ELF-1 (cell line): ENCODE data around the gene LAMC3.
A peak's percentile ranks its signal among the peaks of the same experiment; 100 is the strongest.

ENCODE experiments used
- DNase-seq: peaks from one replicate; pipeline ENCODE4 v3.0.0-alpha.2; 2016; ENCODE audit warnings: low read depth, low spot score

LAMC3 gene

GRCh38 chr9:131076347-131077195, 67.6 kb downstream of the LAMC3 start:
- DNase-seq: no peak

- DNase-seq: no peak
These were observed 69.7 kb downstream of the LAMC3 start for GRCh38 chr9:131078427-131079366.

GRCh38 chr9:131080589-131080988, 71.6 kb downstream of the LAMC3 start:
- DNase-seq: no peak

- DNase-seq: no peak
These were observed 72.9 kb downstream of the LAMC3 start for GRCh38 chr9:131081868-131082267.

- DNase-seq: no peak
These were observed 74.0 kb downstream of the LAMC3 start for GRCh38 chr9:131082774-131083512.

- no peak for DNase-seq
These were observed 75.8 kb downstream of the LAMC3 start for GRCh38 chr9:131084661-131085369.

- DNase-seq: no peak
These were observed 76.6 kb downstream of the LAMC3 start for GRCh38 chr9:131085370-131086122.

- DNase-seq: no peak
These were observed 78.5 kb downstream of the LAMC3 start for GRCh38 chr9:131087354-131087893.

- DNase-seq: no peak
These were observed 81.2 kb downstream of the LAMC3 start for GRCh38 chr9:131090025-131090787.

- DNase-seq: no peak
These were observed 82.5 kb downstream of the LAMC3 start for GRCh38 chr9:131091352-131091992.

GRCh38 chr9:131092030-131092429, 83.1 kb downstream of the LAMC3 start:
- DNase-seq: no peak

- peak; percentile 92 for DNase-seq
These were observed 83.8 kb downstream of the LAMC3 start for GRCh38 chr9:131092548-131093440.

- no peak for DNase-seq
These were observed 85.0 kb downstream of the LAMC3 start for GRCh38 chr9:131094015-131094414.

GRCh38 chr9:131094622-131095021, 85.6 kb downstream of the LAMC3 start:
- DNase-seq: peak; percentile 78

GRCh38 chr9:131095666-131096268, 86.8 kb downstream of the LAMC3 start:
- no peak for DNase-seq

GRCh38 chr9:131096269-131097125, 87.5 kb downstream of the LAMC3 start, which contains the start of gene AIF1L:
TSS of gene AIF1L (plus strand) at chr9:131096531. CDS start at chr9:131096630, 99 bp downstream.
- peak; percentile 87 for DNase-seq
